Duodenal mucosa (tissue), 2 donors: ENCODE measurements around the gene AVP.
"Not testable (repeated sequence)": the region's sequence is repeated elsewhere in the genome, so short reads cannot be mapped to it uniquely, and the experiment has no call there.

ENCODE experiments used
- H3K27ac ChIP-seq: one replicate; pipeline ENCODE4 v1.7.0; 2013; ENCODE audit warnings: low read depth, low read length
- H3K27me3 ChIP-seq, 2 donors: one replicate each; pipeline ENCODE4 v1.7.0; 2013; ENCODE audit warnings: low read length in 2 of 2, control low read depth in 1 of 2; ENCODE audit not compliant: insufficient read depth in 2 of 2, control insufficient read depth in 1 of 2
- H3K36me3 ChIP-seq, 2 donors: one replicate each; pipeline ENCODE4 v1.7.0; 2013; ENCODE audit warnings: low read length in 2 of 2, control low read depth in 1 of 2; ENCODE audit not compliant: insufficient read depth in 2 of 2, control insufficient read depth in 1 of 2
- H3K4me1 ChIP-seq, 2 donors: one replicate each; pipeline ENCODE4 v1.7.0; 2013; ENCODE audit warnings: low read length in 2 of 2, control low read depth in 1 of 2; ENCODE audit not compliant: insufficient read depth in 2 of 2, control insufficient read depth in 1 of 2
- H3K4me3 ChIP-seq, 2 donors: one replicate each; pipeline ENCODE4 v1.7.0; 2013; ENCODE audit warnings: low read length in 2 of 2, low read depth in 1 of 2
- H3K9ac ChIP-seq, 2 donors: one replicate each; pipeline ENCODE4 v1.7.0; 2013; ENCODE audit warnings: low read length in 2 of 2, low read depth in 1 of 2
- H3K9me3 ChIP-seq, 2 donors: one replicate each; pipeline ENCODE4 v1.7.0; 2013; ENCODE audit warnings: low read length in 2 of 2, control low read depth in 1 of 2; ENCODE audit not compliant: control insufficient read depth in 1 of 2

The AVP gene

GRCh38 chr20:3084283-3084985 lies at the start of gene AVP:
Gene AVP, minus strand, starts transcription at chr20:3084724. Its CDS starts 50 bp downstream, at chr20:3084674.
- Histone ChIP-seq H3K27ac (no peak within 1 kb of the TSS), H3K4me3 (no peak within 1 kb of the TSS), H3K9ac (no peak within 1 kb of the TSS), H3K4me1 (no peaks in the 10 kb centered on the region), H3K27me3 (peaks cover 32 to 33% of the 10 kb centered on the region in 2 donors), H3K36me3 (no peaks in the 10 kb centered on the region), H3K9me3 (no peaks in the 10 kb centered on the region)

GRCh38 chr20:3134151-3134550 lies 49.6 kb upstream of the AVP start:
- no peak overlapping the region for H3K4me3 ChIP-seq
- H3K4me1 ChIP-seq: no peaks in the 10 kb centered on the region

GRCh38 chr20:3133155-3133554 lies 48.6 kb upstream of the AVP start:
- Histone ChIP-seq H3K9ac (no peak overlapping the region), H3K27ac (no peak overlapping the region), H3K4me1 (no peaks in the 10 kb centered on the region), H3K27me3 (no peaks in the 10 kb centered on the region), H3K9me3 (no peaks in the 10 kb centered on the region), H3K4me3 (no peak overlapping the region), H3K36me3 (no peaks in the 10 kb centered on the region)

More at GRCh38 chr20:3134151-3134550, 49.6 kb upstream of the AVP start:
- H3K27ac ChIP-seq: no peak overlapping the region
- H3K36me3 ChIP-seq: no peaks in the 10 kb centered on the region
- no peaks in the 10 kb centered on the region for H3K9me3 ChIP-seq
- H3K27me3 ChIP-seq: no peaks in the 10 kb centered on the region
- H3K9ac ChIP-seq: no peak overlapping the region

- Histone ChIP-seq H3K4me3 (no peak overlapping the region), H3K36me3 (no peaks in the 10 kb centered on the region), H3K9ac (no peak overlapping the region), H3K9me3 (no peaks in the 10 kb centered on the region), H3K27me3 (no peaks in the 10 kb centered on the region), H3K4me1 (no peaks in the 10 kb centered on the region), H3K27ac (no peak overlapping the region)
These were observed 45.6 kb upstream of the AVP start for GRCh38 chr20:3130051-3130600.

GRCh38 chr20:3129094-3129493 lies 44.6 kb upstream of the AVP start:
- Histone ChIP-seq H3K4me1 (no peaks in the 10 kb centered on the region), H3K27me3 (no peaks in the 10 kb centered on the region), H3K9ac (no peak overlapping the region), H3K36me3 (no peaks in the 10 kb centered on the region), H3K4me3 (no peak overlapping the region), H3K27ac (no peak overlapping the region), H3K9me3 (no peaks in the 10 kb centered on the region)

GRCh38 chr20:3128275-3128984 lies 43.9 kb upstream of the AVP start:
- H3K36me3 ChIP-seq: no peaks in the 10 kb centered on the region
- no peak overlapping the region for H3K9ac ChIP-seq
- no peaks in the 10 kb centered on the region for H3K4me1 ChIP-seq
- no peaks in the 10 kb centered on the region for H3K27me3 ChIP-seq
- H3K9me3 ChIP-seq: no peaks in the 10 kb centered on the region
- H3K4me3 ChIP-seq: no peak overlapping the region
- H3K27ac ChIP-seq: no peak overlapping the region

- H3K9me3 ChIP-seq: no peaks in the 10 kb centered on the region
- H3K9ac ChIP-seq: no peak overlapping the region
- H3K36me3 ChIP-seq: peaks cover 5 to 12% of the 10 kb centered on the region in 2 donors
- H3K27me3 ChIP-seq: no peaks in the 10 kb centered on the region
- H3K27ac ChIP-seq: no peak overlapping the region
- H3K4me1 ChIP-seq: no peaks in the 10 kb centered on the region
- no peak overlapping the region for H3K4me3 ChIP-seq
These were observed 42.0 kb upstream of the AVP start for GRCh38 chr20:3126527-3126859.

- H3K9ac ChIP-seq, H3K9me3 ChIP-seq, H3K4me1 ChIP-seq, H3K27me3 ChIP-seq, H3K4me3 ChIP-seq, H3K27ac ChIP-seq: not testable (repeated sequence)
- peaks cover 5 to 18% of the 10 kb centered on the region in 2 donors for H3K36me3 ChIP-seq
These were observed 41.4 kb upstream of the AVP start for GRCh38 chr20:3125776-3126526.

- H3K27me3 ChIP-seq, H3K27ac ChIP-seq, H3K9me3 ChIP-seq, H3K4me1 ChIP-seq, H3K9ac ChIP-seq, H3K4me3 ChIP-seq: not testable (repeated sequence)
- peaks cover 5 to 22% of the 10 kb centered on the region in 2 donors for H3K36me3 ChIP-seq
These were observed 40.4 kb upstream of the AVP start for GRCh38 chr20:3124773-3125560.
